A673 (cell line): ENCODE measurements around the gene TRIP13. TPM values are rescaled to one million over a fixed set of nuclear protein-coding genes. Genes with fewer than 3 reads are reported as not detected.

Experiments
- BruUV-seq: library from RNA; stranded (reverse); fragments of 400-500 nt; replicated peaks from 2 replicates; lab custom pipeline; 2021; lab: Mats Ljungman, UMichigan
- CTCF ChIA-PET: fragments of 300-600 bp; sonication (Branson Sonifier 250); formaldehyde crosslinking; loops from one replicate; lab custom pipeline; 2022; ENCODE audit warnings: antibody characterized with exemption; lab: Charles Lee
- POLR2A ChIA-PET: fragments of 300-600 bp; sonication (Branson Sonifier 250); formaldehyde crosslinking; loops from one replicate; lab custom pipeline; 2022; ENCODE audit warnings: antibody characterized with exemption; ENCODE audit not compliant: low non-redundant PET; lab: Charles Lee
- DNase-seq: peaks from one replicate; pipeline ENCODE4 v3.0.0-alpha.2; 2015; ENCODE audit warnings: low spot score
- H3K27ac ChIP-seq: fragments of 200-600 bp; sonication (generic); 2 replicates; pipeline ENCODE4 v1.5.1; 2016; ENCODE audit warnings: mixed run types, low read depth, mild to moderate bottlenecking, mixed read lengths, antibody characterized with exemption, low read length; ENCODE audit not compliant: poor library complexity, severe bottlenecking
- H3K27me3 ChIP-seq: fragments of 200-600 bp; sonication (generic); replicated peaks from 2 replicates; pipeline ENCODE4 v1.6.1; 2017; ENCODE audit warnings: mixed run types, low read depth, mild to moderate bottlenecking, mixed read lengths, antibody characterized with exemption, low read length; ENCODE audit not compliant: insufficient read depth, poor library complexity
- H3K36me3 ChIP-seq: fragments of 200-600 bp; sonication (generic); 2 replicates; pipeline ENCODE4 v1.6.1; 2016; ENCODE audit warnings: mixed run types, mild to moderate bottlenecking, mixed read lengths, antibody characterized with exemption, low read length; ENCODE audit not compliant: insufficient read depth, poor library complexity, severe bottlenecking
- H3K4me1 ChIP-seq: fragments of 200-600 bp; sonication (generic); 2 replicates; pipeline ENCODE4 v1.6.1; 2017; ENCODE audit warnings: mixed run types, mild to moderate bottlenecking, mixed read lengths, antibody characterized with exemption, low read length; ENCODE audit not compliant: insufficient read depth, poor library complexity, severe bottlenecking
- H3K4me3 ChIP-seq: fragments of 200-600 bp; sonication (generic); 2 replicates; pipeline ENCODE4 v1.5.1; 2016; ENCODE audit warnings: low read depth, mixed run types, mild to moderate bottlenecking, mixed read lengths, low read length; ENCODE audit not compliant: poor library complexity, severe bottlenecking
- H3K9me3 ChIP-seq: fragments of 200-600 bp; sonication (generic); 2 replicates; pipeline ENCODE4 v1.6.1; 2016; ENCODE audit warnings: mixed run types, low read depth, mild to moderate bottlenecking, mixed read lengths, antibody characterized with exemption, low read length; ENCODE audit not compliant: poor library complexity, severe bottlenecking
- EZH2 ChIP-seq: fragments of 200-600 bp; sonication (generic); IDR thresholded peaks from 2 replicates; pipeline ENCODE4 v1.6.1; 2017; ENCODE audit warnings: borderline replicate concordance, low read depth, mild to moderate bottlenecking, mixed read lengths, antibody characterized with exemption, low read length; ENCODE audit not compliant: poor library complexity, severe bottlenecking
- intact Hi-C: fragments of 100-400 bp; cut with micrococcal nuclease; formaldehyde crosslinking; loops from one replicate; pipeline ENCODE4 v1.10.0; 2022; ENCODE audit not compliant: unreplicated experiment
- total RNA-seq: library from RNA; stranded (reverse); gene quantifications from 2 replicates; pipeline ENCODE4 v1.2.3, GENCODE V29; 2021
- TF ChIP-seq, protein P1 (sequence below): fragments of 300-800, 200-600 bp; sonication (generic); conservative IDR thresholded peaks from 2 replicates; pipeline ENCODE4 v1.5.1; 2017; ENCODE audit warnings: low read depth, mild to moderate bottlenecking, antibody characterized with exemption, low read length, moderate library complexity, mixed read lengths

Gene TRIP13
- total RNA-seq, 1 experiment from 2014 or later, result 69.1 TPM

DNA sequence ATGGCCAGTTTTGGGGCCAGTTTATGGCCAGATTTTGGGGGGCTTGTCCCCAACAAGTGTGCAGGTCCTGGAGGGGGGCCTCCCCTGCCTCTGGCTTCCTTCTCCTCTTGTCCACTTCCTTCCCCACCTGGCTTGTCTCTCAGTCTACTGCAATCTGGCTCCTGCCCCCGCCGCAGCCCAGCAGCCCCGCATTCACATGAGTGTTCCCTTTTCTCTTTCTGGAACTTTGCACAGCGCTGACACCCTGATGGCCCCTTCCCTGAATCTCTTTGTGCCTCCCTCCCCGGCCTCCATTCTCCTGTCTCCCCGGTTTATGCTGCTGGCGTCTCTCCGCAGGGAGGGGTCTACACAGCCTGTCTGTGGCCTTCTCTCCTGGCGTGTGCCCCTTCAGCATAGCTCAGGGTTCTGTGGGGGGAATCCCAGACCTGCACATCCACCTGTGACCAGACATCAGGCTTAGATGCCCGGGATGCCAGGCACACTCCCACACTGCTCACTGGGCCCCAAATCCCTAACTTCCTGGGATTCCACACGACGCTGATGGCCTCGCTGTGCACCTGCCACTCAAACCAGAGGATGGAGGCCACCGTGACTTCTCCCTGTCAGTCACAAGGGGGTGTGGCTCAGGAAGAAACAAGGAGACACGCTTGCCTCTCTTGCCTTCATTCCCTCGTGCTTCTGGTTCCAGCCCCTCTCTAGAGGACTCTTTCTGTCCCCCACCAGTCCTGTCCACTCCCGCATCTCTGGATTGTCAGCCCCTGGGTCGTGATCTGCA, 17.5 kb downstream of the TRIP13 start:
- H3K36me3 ChIP-seq, result peaks cover 52% of the 10 kb centered on the region
- ChIA-PET POLR2A (no interaction called here), CTCF (no interaction called here)
- DNase-seq, result no peak
- H3K4me3 ChIP-seq, result no peak overlapping the region
- no peaks in the 10 kb centered on the region for H3K4me1 ChIP-seq
- BruUV-seq, result no TSS peak
- H3K27ac ChIP-seq, result no peak overlapping the region
- intact Hi-C loops, result no loop called here
- TF ChIP-seq, protein P1, sequence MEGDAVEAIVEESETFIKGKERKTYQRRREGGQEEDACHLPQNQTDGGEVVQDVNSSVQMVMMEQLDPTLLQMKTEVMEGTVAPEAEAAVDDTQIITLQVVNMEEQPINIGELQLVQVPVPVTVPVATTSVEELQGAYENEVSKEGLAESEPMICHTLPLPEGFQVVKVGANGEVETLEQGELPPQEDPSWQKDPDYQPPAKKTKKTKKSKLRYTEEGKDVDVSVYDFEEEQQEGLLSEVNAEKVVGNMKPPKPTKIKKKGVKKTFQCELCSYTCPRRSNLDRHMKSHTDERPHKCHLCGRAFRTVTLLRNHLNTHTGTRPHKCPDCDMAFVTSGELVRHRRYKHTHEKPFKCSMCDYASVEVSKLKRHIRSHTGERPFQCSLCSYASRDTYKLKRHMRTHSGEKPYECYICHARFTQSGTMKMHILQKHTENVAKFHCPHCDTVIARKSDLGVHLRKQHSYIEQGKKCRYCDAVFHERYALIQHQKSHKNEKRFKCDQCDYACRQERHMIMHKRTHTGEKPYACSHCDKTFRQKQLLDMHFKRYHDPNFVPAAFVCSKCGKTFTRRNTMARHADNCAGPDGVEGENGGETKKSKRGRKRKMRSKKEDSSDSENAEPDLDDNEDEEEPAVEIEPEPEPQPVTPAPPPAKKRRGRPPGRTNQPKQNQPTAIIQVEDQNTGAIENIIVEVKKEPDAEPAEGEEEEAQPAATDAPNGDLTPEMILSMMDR, result no peak
- TF ChIP-seq EZH2, result no peak
- H3K9me3 ChIP-seq, result no peaks in the 10 kb centered on the region
- no peaks in the 10 kb centered on the region for H3K27me3 ChIP-seq

DNA sequence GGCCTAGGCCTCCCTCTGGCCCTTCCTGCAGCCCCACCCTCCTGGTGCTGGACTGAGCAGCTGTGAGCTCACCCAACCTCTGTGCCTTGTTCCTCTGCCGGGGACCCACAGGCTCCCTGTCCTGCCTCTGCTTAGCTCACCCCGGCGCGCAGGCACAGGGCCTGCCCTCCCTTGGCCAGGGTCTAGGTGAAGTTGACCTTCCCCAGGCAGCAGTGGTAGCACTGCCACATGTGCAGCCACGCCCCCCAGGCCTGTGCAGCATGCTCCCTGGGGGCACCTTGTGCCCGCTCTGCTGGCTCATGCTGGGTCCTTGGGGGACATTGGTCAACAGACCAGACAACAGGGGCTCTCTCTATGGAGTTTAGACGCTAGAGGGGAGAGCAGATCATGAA, 18.1 kb downstream of the TRIP13 start:
- Histone ChIP-seq H3K27ac (no peak overlapping the region), H3K4me3 (no peak overlapping the region), H3K36me3 (peaks cover 50% of the 10 kb centered on the region), H3K27me3 (no peaks in the 10 kb centered on the region), H3K9me3 (no peaks in the 10 kb centered on the region), H3K4me1 (no peaks in the 10 kb centered on the region)
- intact Hi-C loops, result no loop called here
- no peak for DNase-seq
- CTCF ChIA-PET, result no interaction called here
- BruUV-seq, result no TSS peak
- TF ChIP-seq EZH2, result no peak
- TF ChIP-seq, protein P1, result no peak
- POLR2A ChIA-PET, result no interaction called here

DNA sequence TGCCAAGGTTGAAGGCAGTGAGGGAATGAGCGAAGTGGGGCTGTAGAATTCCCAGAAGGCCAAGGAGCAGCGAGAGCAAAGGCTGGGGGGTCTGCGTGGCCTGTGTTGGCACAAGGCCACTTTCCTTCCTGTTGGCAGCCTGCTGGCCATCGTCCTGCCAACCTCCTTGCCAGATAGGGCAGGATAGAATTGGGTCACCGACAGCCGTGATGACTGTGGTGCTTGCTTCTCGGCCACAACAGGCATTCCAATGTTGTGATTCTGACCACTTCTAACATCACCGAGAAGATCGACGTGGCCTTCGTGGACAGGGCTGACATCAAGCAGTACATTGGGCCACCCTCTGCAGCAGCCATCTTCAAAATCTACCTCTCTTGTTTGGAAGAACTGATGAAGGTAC, 18.9 kb downstream of the TRIP13 start:
- H3K9me3 ChIP-seq, result no peaks in the 10 kb centered on the region
- POLR2A ChIA-PET, result interaction anchor here (0.6 kb wide), 1 partner anchor 571 kb away, joined by 3 read pairs; no protein-coding TSS in a partner anchor
- no TSS peak for BruUV-seq
- peaks cover 54% of the 10 kb centered on the region for H3K36me3 ChIP-seq
- no peak overlapping the region for H3K4me3 ChIP-seq
- no peak overlapping the region for H3K27ac ChIP-seq
- CTCF ChIA-PET, result no interaction called here
- no peaks in the 10 kb centered on the region for H3K4me1 ChIP-seq
- no peaks in the 10 kb centered on the region for H3K27me3 ChIP-seq
- TF ChIP-seq, protein P1, result no peak
- no peak for TF ChIP-seq EZH2
- no peak for DNase-seq
- intact Hi-C loops, result no loop called here
